ENCODE data around the gene NKPD1.

NKPD1 gene

GRCh38 chr19:45130236-45130635, 30.5 kb downstream of the NKPD1 start:
- H3K79me2 ChIP-seq (ENCODE audit: low read length) = peaks cover 26% of the 10 kb centered on the region
- H4K20me1 ChIP-seq (ENCODE audit: insufficient read depth, low read length) = peaks cover 6% of the 10 kb centered on the region; the same call in 1 of the 2 replicates
- peaks cover 4% of the 10 kb centered on the region for H3K4me1 ChIP-seq (ENCODE audit: low read length)
- no peaks in the 10 kb centered on the region for H3K9me3 ChIP-seq (ENCODE audit: insufficient read depth, low read length)
- no peak overlapping the region for H3K4me2 ChIP-seq (ENCODE audit: low read length)
- H3K4me3 ChIP-seq (ENCODE audit: low read length) = no peak overlapping the region
- peaks cover under 1% of the 10 kb centered on the region for H3K36me3 ChIP-seq (replicated peaks; ENCODE audit: low read depth, low read length)
- H2AFZ ChIP-seq (ENCODE audit: low read depth, low read length) = no peak overlapping the region
- H3K9ac ChIP-seq (ENCODE audit: low read length) = no peak overlapping the region
- no peaks in the 10 kb centered on the region for H3K27me3 ChIP-seq (ENCODE audit: low read depth, low read length)
- no peak overlapping the region for H3K27ac ChIP-seq (ENCODE audit: low read length)
- TF ChIP-seq EZH2phosphoT487 (IDR thresholded peaks at IDR 0.05; ENCODE audit: low read depth) = no peak
- TF ChIP-seq, protein P1, sequence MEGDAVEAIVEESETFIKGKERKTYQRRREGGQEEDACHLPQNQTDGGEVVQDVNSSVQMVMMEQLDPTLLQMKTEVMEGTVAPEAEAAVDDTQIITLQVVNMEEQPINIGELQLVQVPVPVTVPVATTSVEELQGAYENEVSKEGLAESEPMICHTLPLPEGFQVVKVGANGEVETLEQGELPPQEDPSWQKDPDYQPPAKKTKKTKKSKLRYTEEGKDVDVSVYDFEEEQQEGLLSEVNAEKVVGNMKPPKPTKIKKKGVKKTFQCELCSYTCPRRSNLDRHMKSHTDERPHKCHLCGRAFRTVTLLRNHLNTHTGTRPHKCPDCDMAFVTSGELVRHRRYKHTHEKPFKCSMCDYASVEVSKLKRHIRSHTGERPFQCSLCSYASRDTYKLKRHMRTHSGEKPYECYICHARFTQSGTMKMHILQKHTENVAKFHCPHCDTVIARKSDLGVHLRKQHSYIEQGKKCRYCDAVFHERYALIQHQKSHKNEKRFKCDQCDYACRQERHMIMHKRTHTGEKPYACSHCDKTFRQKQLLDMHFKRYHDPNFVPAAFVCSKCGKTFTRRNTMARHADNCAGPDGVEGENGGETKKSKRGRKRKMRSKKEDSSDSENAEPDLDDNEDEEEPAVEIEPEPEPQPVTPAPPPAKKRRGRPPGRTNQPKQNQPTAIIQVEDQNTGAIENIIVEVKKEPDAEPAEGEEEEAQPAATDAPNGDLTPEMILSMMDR (IDR thresholded peaks at IDR 0.05; ENCODE audit: low read depth, low read length) = no peak

- TF ChIP-seq EZH2phosphoT487 (IDR thresholded peaks at IDR 0.05; ENCODE audit: low read depth) = no peak
- Histone ChIP-seq H4K20me1 (ENCODE audit: insufficient read depth, low read length) (peaks cover 9% of the 10 kb centered on the region; the same call in 1 of the 2 replicates), H3K4me1 (ENCODE audit: low read length) (peaks cover 4% of the 10 kb centered on the region), H3K9me3 (ENCODE audit: insufficient read depth, low read length) (no peaks in the 10 kb centered on the region), H3K27me3 (ENCODE audit: low read depth, low read length) (no peaks in the 10 kb centered on the region), H3K27ac (ENCODE audit: low read length) (no peak overlapping the region), H3K4me3 (ENCODE audit: low read length) (no peak overlapping the region), H3K36me3 (replicated peaks; ENCODE audit: low read depth, low read length) (no peaks in the 10 kb centered on the region), H3K79me2 (ENCODE audit: low read length) (peaks cover 27% of the 10 kb centered on the region), H3K4me2 (ENCODE audit: low read length) (no peak overlapping the region), H3K9ac (ENCODE audit: low read length) (no peak overlapping the region), H2AFZ (ENCODE audit: low read depth, low read length) (no peak overlapping the region)
These were observed 32.0 kb downstream of the NKPD1 start for GRCh38 chr19:45128806-45129205.

DNA sequence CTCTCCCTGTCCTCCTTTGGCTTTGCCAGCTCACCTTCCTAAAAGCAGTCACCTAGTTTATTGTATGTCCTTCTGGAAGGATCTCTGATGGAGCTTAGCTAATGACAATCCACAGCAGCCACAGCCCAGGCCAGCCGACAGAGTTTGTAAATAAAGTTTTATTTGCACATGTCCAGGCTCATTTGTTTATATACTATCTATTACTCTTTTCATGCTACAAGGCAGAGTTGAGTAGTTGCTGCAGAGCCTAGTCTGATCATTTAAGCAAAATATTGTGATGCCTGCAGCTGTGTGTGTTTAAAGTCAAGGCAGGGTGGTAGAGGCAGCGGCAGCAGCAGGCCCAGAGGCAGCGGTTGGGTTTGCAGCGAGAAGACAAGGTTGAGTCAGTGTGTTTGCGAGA, 32.6 kb downstream of the NKPD1 start:
- Histone ChIP-seq H2AFZ (ENCODE audit: low read depth, low read length) (no peak overlapping the region), H3K36me3 (replicated peaks; ENCODE audit: low read depth, low read length) (no peaks in the 10 kb centered on the region), H4K20me1 (ENCODE audit: insufficient read depth, low read length) (peaks cover 11% of the 10 kb centered on the region; the same call in 1 of the 2 replicates), H3K4me2 (ENCODE audit: low read length) (no peak overlapping the region), H3K9ac (ENCODE audit: low read length) (no peak overlapping the region), H3K27me3 (ENCODE audit: low read depth, low read length) (no peaks in the 10 kb centered on the region), H3K9me3 (ENCODE audit: insufficient read depth, low read length) (no peaks in the 10 kb centered on the region), H3K27ac (ENCODE audit: low read length) (no peak overlapping the region), H3K79me2 (ENCODE audit: low read length) (peaks cover 27% of the 10 kb centered on the region), H3K4me3 (ENCODE audit: low read length) (no peak overlapping the region), H3K4me1 (ENCODE audit: low read length) (peaks cover 4% of the 10 kb centered on the region)
- no peak for TF ChIP-seq EZH2phosphoT487 (IDR thresholded peaks at IDR 0.05; ENCODE audit: low read depth)
- TF ChIP-seq, protein P1 (IDR thresholded peaks at IDR 0.05; ENCODE audit: low read depth, low read length) = no peak

- peaks cover 23% of the 10 kb centered on the region for H4K20me1 ChIP-seq (ENCODE audit: insufficient read depth, low read length)
- H3K4me1 ChIP-seq (ENCODE audit: low read length) = peaks cover 4% of the 10 kb centered on the region
These were observed 34.1 kb downstream of the NKPD1 start for GRCh38 chr19:45126654-45127053.

More at GRCh38 chr19:45126654-45127053, 34.1 kb downstream of the NKPD1 start:
- H3K9me3 ChIP-seq (ENCODE audit: insufficient read depth, low read length) = no peaks in the 10 kb centered on the region
- H2AFZ ChIP-seq (ENCODE audit: low read depth, low read length) = no peak overlapping the region
- no peak overlapping the region for H3K4me2 ChIP-seq (ENCODE audit: low read length)
- peaks cover 36% of the 10 kb centered on the region for H3K79me2 ChIP-seq (ENCODE audit: low read length)
- H3K27me3 ChIP-seq (ENCODE audit: low read depth, low read length) = no peaks in the 10 kb centered on the region
- no peak overlapping the region for H3K9ac ChIP-seq (ENCODE audit: low read length)
- no peaks in the 10 kb centered on the region for H3K36me3 ChIP-seq (replicated peaks; ENCODE audit: low read depth, low read length)
- no peak overlapping the region for H3K27ac ChIP-seq (ENCODE audit: low read length)
- no peak overlapping the region for H3K4me3 ChIP-seq (ENCODE audit: low read length)
- no peak for TF ChIP-seq EZH2phosphoT487 (IDR thresholded peaks at IDR 0.05; ENCODE audit: low read depth)
- TF ChIP-seq, protein P1 (IDR thresholded peaks at IDR 0.05; ENCODE audit: low read depth, low read length) = no peak

Data from OCI-LY3 (cell line).